LNCaP clone FGC (cell line): ENCODE measurements around the gene FIBCD1.

Source experiments
- DNase-seq: peaks from one replicate; pipeline ENCODE4 v3.0.0-alpha.2; 2011; ENCODE audit warnings: low read depth
- H3K4me3 ChIP-seq: 2 replicates; pipeline ENCODE4 v1.5.1; 2011; ENCODE audit warnings: mild to moderate bottlenecking, low read depth, low read length, control low read depth
- CTCF ChIP-seq: IDR thresholded peaks from 2 replicates; pipeline ENCODE4 v1.5.1; 2012; ENCODE audit warnings: mild to moderate bottlenecking; ENCODE audit not compliant: control insufficient read depth, insufficient read depth; ENCODE audit errors: extremely low read depth

Gene FIBCD1

GRCh38 chr9:130946766-130947617, 7.9 kb upstream of the FIBCD1 start:
- H3K4me3 ChIP-seq, result no peak overlapping the region
- no peak for DNase-seq
- no peak for TF ChIP-seq CTCF

- DNase-seq, result no peak
These were observed 6.1 kb upstream of the FIBCD1 start for GRCh38 chr9:130945173-130945572.

GRCh38 chr9:130944510-130945058, 5.5 kb upstream of the FIBCD1 start:
- H3K4me3 ChIP-seq, result no peak overlapping the region
- DNase-seq, result no peak
- no peak for TF ChIP-seq CTCF

More at GRCh38 chr9:130945173-130945572, 6.1 kb upstream of the FIBCD1 start:
- TF ChIP-seq CTCF, result no peak
- no peak overlapping the region for H3K4me3 ChIP-seq

- TF ChIP-seq CTCF, result no peak
- no peak for DNase-seq
- no peak overlapping the region for H3K4me3 ChIP-seq
These were observed 4.7 kb upstream of the FIBCD1 start for GRCh38 chr9:130943777-130944176.

- no peak overlapping the region for H3K4me3 ChIP-seq
- TF ChIP-seq CTCF, result no peak
- no peak for DNase-seq
These were observed 4.2 kb upstream of the FIBCD1 start for GRCh38 chr9:130943221-130943620.

- no peak for TF ChIP-seq CTCF
- H3K4me3 ChIP-seq, result no peak overlapping the region
- DNase-seq, result no peak
These were observed 3.6 kb upstream of the FIBCD1 start for GRCh38 chr9:130942679-130943078.
